LNCaP clone FGC (cell line): Measurements from ENCODE around the gene HMX2.

Source experiments
- DNase-seq: peaks from one replicate; pipeline ENCODE4 v3.0.0-alpha.2; 2011; ENCODE audit warnings: low read depth
- H3K4me3 ChIP-seq: 2 replicates; pipeline ENCODE4 v1.5.1; 2011; ENCODE audit warnings: mild to moderate bottlenecking, low read depth, low read length, control low read depth
- TF ChIP-seq, protein P1 (sequence below): IDR thresholded peaks from 2 replicates; pipeline ENCODE4 v1.5.1; 2012; ENCODE audit warnings: mild to moderate bottlenecking; ENCODE audit not compliant: control insufficient read depth, insufficient read depth; ENCODE audit errors: extremely low read depth

HMX2 gene

GRCh38 chr10:123117644-123118417 lies 30.1 kb upstream of the HMX2 start:
- H3K4me3 ChIP-seq: no peak overlapping the region
- TF ChIP-seq, protein P1, sequence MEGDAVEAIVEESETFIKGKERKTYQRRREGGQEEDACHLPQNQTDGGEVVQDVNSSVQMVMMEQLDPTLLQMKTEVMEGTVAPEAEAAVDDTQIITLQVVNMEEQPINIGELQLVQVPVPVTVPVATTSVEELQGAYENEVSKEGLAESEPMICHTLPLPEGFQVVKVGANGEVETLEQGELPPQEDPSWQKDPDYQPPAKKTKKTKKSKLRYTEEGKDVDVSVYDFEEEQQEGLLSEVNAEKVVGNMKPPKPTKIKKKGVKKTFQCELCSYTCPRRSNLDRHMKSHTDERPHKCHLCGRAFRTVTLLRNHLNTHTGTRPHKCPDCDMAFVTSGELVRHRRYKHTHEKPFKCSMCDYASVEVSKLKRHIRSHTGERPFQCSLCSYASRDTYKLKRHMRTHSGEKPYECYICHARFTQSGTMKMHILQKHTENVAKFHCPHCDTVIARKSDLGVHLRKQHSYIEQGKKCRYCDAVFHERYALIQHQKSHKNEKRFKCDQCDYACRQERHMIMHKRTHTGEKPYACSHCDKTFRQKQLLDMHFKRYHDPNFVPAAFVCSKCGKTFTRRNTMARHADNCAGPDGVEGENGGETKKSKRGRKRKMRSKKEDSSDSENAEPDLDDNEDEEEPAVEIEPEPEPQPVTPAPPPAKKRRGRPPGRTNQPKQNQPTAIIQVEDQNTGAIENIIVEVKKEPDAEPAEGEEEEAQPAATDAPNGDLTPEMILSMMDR: no peak
- no peak for DNase-seq

GRCh38 chr10:123119081-123119480 lies 28.9 kb upstream of the HMX2 start:
- H3K4me3 ChIP-seq: no peak overlapping the region
- DNase-seq: no peak
- TF ChIP-seq, protein P1: no peak

DNA sequence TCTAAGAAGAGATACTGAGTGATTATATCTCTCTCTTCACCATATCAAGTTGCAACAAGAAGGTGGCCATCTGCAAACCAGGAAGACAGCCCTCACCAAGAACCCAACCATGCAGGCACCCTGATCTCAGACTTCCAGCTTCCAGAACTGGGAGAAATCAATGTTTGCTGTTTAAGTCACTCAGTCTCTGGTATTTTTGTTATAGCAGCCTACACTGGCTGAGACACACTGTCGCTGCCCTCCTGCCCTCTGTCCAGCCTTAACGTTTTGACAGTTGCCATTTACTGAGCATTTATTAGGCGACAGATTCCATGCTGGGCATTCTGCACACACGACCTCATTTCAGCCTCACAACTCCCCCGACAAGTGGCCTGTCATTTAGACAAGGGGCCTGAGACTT lies 21.7 kb upstream of the HMX2 start:
- no peak overlapping the region for H3K4me3 ChIP-seq
- no peak for DNase-seq
- TF ChIP-seq, protein P1: no peak

GRCh38 chr10:123129618-123130271 lies 18.2 kb upstream of the HMX2 start:
- no peak for DNase-seq
- no peak overlapping the region for H3K4me3 ChIP-seq
- TF ChIP-seq, protein P1: no peak

DNA sequence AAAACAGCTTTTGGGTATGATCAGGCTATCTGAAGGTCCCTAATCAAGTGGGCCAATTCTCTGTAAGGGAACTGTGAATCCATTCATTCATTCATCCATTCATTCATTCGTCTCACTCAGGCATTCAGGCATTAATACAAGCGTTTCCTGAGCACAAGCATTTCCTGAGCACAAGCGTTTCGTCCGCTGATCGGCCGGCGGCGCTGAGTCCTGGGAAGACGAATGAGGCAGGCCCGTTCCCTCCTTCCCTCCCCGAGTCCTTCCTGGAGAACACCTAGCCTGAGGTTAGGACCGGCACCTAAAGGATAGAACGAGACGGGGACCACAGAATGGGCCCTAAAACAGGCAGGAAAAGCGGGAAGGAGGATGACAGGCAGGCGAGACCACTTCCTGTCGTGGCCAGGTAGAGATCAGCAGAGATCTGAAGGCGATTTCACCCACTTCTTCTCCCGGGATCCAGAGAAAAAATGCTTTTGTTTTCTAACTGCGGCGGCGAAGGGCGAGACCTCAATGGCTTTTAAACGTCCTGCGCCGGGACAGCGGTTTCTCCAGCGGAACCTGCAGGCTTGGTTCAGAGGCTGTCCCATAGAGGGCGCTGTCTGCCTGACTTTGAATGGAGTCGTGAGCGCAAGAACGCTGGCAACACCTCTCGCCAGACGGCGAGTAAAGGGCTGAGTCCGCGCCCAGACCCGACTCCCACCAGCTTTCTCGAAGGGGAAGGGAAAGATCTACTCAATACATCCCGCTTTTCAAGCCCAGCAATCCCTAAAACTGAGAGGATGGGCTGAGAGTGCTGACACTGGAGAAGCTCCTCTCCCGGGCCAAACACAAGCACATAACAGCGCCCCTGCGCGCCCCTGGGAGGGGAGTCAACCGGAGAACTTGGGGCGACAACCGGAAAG lies 15.1 kb upstream of the HMX2 start:
- DNase-seq: peak; percentile 50
- no peak overlapping the region for H3K4me3 ChIP-seq
- TF ChIP-seq, protein P1: peak; percentile 94

- TF ChIP-seq, protein P1: no peak
- no peak overlapping the region for H3K4me3 ChIP-seq
- DNase-seq: no peak
Observed at GRCh38 chr10:123133541-123134342, 14.2 kb upstream of the HMX2 start.
